ENCODE measurements around the gene MTUS2.

The MTUS2 gene

DNA sequence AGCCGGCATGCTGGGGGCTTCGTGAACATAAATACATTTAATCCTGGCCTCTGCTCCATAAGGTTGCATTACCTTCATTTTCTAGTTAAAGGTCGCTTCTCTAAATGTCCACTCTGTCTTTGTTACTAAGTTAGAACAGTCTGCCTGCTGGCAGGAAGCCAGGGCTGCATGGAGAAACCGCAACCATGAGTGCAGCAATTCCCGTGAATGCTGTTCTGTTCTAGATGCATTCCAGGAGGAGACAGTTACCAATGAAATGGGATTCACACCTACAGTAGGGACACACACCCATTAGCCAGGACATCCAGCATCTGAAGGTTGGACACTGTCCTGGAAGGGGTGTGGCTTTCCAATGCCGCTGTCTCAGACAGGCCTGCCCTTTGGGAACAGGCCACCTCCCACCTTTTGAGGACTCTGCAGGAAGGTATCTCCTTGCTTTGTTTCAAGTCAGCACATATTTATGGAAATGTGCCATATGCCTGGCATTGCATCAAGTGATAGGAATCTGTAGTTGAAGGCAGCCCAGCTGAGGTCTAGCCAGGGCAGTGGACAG lies 645.7 kb downstream of the MTUS2 start:
- TF ChIP-seq, protein P1, sequence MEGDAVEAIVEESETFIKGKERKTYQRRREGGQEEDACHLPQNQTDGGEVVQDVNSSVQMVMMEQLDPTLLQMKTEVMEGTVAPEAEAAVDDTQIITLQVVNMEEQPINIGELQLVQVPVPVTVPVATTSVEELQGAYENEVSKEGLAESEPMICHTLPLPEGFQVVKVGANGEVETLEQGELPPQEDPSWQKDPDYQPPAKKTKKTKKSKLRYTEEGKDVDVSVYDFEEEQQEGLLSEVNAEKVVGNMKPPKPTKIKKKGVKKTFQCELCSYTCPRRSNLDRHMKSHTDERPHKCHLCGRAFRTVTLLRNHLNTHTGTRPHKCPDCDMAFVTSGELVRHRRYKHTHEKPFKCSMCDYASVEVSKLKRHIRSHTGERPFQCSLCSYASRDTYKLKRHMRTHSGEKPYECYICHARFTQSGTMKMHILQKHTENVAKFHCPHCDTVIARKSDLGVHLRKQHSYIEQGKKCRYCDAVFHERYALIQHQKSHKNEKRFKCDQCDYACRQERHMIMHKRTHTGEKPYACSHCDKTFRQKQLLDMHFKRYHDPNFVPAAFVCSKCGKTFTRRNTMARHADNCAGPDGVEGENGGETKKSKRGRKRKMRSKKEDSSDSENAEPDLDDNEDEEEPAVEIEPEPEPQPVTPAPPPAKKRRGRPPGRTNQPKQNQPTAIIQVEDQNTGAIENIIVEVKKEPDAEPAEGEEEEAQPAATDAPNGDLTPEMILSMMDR (IDR thresholded peaks at IDR 0.05), result no peak

DNA sequence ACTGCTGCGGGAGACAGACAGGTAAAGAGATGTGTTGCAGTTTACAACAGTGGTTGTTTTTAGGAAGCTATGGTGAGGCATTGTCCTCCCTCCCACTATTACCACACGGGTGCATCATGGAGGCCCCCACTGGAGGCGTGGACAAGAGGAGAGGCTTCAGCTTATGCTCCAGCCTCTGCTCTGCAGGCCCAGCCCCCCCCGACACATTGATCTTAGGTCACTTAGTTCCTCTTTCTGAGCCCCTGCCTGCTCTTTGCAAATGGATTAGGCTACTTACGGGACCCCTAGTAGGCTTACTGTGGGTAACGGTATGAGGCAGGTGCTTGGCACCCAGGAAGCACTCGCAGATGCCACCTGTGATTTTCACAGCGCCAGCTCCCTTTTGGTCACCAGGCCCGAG lies 651.4 kb downstream of the MTUS2 start:
- TF ChIP-seq, protein P1 (IDR thresholded peaks at IDR 0.05), result no peak

DNA sequence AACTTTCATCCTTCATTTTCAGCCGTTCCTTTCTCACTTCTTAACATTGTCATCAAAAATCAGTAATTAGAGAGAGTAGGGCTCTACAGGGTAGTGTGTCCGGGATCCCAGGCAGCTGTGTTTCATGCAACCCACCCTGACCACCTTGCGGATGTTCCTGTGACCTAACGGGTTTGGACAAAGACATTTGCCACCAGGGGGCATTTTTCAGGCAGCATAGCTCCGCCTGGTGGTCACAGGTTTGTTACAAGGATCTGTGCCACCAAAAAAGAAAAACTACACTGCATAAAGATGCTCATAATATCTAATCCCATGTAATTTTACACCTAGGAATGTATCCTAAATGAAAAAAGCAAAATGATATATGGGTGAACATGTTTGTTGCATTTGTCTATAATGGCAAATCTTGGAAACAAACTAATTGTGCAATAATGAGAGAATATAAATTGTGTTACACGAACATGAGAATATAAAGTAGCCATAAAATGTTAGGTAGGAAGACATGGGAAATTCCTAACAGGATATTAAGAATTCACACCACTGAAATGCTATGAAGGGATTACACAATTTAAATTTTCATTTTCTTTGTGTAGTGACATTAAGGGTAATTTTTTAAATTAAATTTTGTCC lies 652.3 kb downstream of the MTUS2 start:
- TF ChIP-seq, protein P1 (IDR thresholded peaks at IDR 0.05), result peak; percentile 94

DNA sequence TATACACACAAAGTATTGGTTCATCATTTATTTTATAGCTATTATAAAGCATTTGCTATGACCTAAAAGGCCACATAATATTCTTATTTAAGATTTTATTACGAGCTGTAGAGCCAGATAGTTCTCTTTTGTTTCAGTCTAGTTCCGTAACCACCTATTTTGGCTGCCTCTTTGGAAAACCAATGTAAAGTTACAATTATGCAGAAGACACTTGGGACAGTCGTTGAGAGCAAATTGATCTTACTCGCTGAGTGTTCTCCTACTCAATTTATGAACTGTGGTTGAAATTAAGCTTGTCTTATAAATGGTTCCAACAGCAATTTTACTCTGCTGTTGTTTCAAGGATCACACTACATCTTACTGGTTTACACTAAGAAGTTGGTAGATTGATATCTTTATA lies 653.0 kb downstream of the MTUS2 start:
- TF ChIP-seq, protein P1 (IDR thresholded peaks at IDR 0.05), result no peak

DNA sequence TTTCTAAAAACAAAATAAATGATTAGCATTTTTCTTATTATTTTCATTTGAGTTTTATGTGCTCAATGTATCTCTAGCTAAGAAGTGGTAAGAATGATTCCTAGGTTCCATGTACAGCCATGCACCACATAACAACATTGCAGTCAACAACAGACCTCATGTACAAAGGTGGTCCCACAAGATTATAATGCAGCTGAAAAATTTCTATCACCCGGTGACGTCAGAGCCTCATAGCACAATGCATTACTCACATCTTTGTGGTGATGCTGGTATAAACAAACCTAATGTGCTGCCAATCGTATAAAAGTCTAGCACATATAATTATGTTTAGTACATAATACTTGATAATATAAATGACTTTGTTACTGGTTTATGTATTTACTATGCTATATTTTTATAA lies 654.9 kb downstream of the MTUS2 start:
- TF ChIP-seq, protein P1 (IDR thresholded peaks at IDR 0.05), result no peak

DNA sequence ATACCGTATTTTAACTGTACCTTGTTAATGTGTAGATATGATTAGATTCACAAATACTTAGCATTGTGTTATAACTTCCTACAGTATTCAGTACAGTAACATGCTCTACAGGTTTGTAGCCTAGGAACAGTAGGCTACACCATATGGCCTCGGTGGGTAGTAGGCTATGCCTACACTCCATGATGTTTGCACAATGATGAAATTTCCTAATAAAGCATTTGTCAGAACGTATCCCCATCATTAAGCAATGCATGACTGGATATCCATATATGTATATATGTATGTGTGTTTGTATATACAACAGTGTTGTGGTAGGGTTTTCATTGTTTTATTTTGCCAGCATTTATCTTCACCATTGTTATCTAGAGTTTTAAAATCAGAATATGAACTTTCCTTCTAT lies 655.9 kb downstream of the MTUS2 start:
- TF ChIP-seq, protein P1 (IDR thresholded peaks at IDR 0.05), result no peak

DNA sequence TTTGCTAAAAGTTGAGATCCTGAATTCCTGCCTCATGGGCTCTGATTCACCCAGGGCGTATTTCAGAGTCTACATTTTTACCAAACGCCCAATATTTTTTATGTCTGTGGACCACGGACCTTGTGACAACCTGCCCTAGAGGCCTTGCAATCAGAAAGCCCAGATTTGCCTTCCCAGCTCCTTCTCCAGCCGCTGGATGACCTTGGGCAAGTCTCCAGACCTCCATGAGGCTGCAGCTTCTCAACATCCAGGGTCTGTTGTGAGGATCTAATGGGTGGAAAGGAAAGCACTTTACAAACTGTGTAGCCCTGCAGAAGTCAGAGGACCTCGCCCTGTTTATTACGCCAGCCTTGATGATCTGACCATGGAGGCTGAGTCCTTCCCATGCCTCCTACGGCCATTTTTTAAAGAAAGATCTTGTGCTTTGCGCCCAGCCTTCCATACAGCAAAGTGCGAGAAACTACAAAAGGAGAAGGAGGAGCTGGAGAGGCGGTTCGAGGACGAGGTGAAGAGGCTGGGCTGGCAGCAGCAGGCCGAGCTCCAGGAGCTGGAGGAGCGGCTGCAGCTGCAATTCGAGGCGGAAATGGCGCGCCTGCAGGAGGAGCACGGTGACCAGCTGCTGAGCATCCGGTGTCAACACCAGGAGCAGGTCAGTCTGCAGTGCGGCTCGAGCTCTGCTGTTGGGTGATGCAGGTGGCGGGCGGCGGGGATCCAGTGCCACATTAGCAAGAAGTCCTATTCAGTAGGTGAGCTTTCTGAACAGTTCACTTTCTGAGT lies 659.8 kb downstream of the MTUS2 start:
- TF ChIP-seq, protein P1 (IDR thresholded peaks at IDR 0.05), result no peak
